ENCODE results near the gene ZNF791. TPM values are rescaled to one million over a fixed set of nuclear protein-coding genes. Genes with fewer than 3 reads are reported as not detected.
"Not testable (repeated sequence)": the region's sequence is repeated elsewhere in the genome, so short reads cannot be mapped to it uniquely, and the experiment has no call there.

Gene ZNF791
- total RNA-seq, 2 donors from 2014 or later: 21.7 to 22.6 TPM

- ATAC-seq: no peak
- intact Hi-C loops (cut with DNase I, micrococcal nuclease): no loop called here
- DNase-seq: no peak
Observed at GRCh38 chr19:12626958-12627357, 16.2 kb downstream of the ZNF791 start.

DNA sequence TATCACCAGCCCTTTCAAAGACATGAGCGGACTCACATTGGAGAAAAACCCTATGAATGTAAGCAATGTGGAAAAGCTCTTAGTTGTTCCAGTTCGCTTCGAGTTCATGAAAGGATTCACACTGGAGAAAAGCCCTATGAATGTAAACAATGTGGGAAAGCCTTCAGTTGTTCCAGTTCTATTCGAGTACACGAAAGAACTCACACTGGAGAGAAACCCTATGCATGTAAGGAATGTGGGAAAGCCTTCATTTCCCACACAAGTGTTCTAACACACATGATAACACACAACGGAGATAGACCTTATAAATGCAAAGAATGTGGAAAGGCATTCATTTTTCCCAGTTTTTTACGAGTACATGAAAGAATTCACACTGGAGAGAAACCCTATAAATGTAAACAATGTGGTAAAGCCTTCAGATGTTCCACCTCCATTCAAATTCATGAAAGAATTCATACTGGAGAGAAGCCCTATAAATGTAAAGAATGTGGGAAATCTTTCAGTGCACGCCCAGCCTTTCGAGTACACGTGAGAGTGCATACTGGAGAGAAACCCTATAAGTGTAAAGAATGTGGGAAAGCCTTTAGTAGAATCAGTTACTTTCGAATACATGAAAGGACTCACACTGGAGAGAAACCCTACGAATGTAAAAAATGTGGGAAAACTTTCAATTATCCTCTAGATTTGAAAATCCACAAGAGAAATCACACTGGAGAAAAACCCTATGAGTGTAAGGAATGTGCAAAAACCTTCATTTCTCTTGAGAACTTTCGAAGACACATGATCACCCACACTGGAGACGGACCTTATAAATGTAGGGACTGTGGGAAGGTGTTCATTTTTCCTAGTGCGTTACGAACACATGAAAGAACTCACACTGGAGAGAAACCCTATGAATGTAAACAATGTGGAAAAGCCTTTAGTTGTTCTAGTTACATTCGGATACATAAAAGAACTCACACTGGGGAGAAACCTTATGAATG is 17.6 kb downstream of the ZNF791 start:
- ATAC-seq (no peak), DNase-seq (no peak)
- intact Hi-C loops (cut with DNase I, micrococcal nuclease): no loop called here

DNA sequence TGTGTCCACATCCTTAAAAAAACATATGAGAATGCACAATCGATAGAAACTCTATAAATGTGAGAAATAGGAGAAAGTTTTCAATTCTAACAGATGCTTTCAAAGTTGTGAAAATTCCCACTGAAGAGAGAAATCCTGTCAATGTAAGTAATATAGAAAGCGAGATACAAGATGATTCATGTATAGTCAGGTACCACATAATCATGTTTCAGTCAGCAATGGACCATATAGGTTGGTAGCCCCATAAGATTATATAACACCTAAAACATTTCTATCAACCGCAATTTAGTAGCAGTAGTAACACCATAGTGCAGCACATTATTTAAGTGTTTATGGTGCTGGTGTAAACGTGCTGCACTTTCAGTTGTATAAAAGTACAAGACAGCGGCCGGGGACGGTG is 18.5 kb downstream of the ZNF791 start:
- ATAC-seq (no peak), DNase-seq (no peak)
- intact Hi-C loops (cut with DNase I, micrococcal nuclease): no loop called here

- intact Hi-C loops (cut with DNase I, micrococcal nuclease): no loop called here
- no peak for ATAC-seq
- DNase-seq: no peak
Observed at GRCh38 chr19:12636631-12637030, 25.9 kb downstream of the ZNF791 start.

GRCh38 chr19:12638611-12639182 is 28.0 kb downstream of the ZNF791 start:
- DNase-seq: no peak
- intact Hi-C loops (cut with DNase I, micrococcal nuclease): no loop called here
- ATAC-seq: no peak

- DNase-seq (peak; percentile 74 to 89), ATAC-seq (peak; percentile 94)
- intact Hi-C loops (cut with DNase I, micrococcal nuclease): no loop called here
Observed at GRCh38 chr19:12639901-12640613, 29.3 kb downstream of the ZNF791 start.

GRCh38 chr19:12641456-12641855 is 30.7 kb downstream of the ZNF791 start:
- intact Hi-C loops (cut with DNase I, micrococcal nuclease): no loop called here
- DNase-seq: no peak
- no peak for ATAC-seq

DNA sequence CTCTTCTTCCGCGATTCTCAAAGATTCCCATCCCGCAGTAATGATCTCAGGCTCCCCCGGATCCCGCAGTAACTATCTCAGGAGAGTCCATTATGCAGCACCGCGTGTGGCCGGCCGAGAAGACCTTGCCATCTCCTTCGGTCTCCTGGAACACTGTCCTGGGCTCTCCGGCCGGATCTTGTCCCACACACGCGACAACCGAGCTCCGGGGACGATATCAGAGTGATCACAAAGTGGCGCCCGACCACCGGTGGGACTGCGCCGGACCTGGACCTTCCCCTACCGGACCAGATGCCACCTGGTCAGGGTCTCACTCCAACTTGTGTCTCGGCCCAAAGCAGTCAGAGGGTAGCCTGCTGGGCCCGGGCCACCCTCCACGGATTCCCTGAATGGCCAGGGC is 31.8 kb downstream of the ZNF791 start:
- intact Hi-C loops (cut with DNase I, micrococcal nuclease): no loop called here
- no peak for DNase-seq
- ATAC-seq: no peak

DNA sequence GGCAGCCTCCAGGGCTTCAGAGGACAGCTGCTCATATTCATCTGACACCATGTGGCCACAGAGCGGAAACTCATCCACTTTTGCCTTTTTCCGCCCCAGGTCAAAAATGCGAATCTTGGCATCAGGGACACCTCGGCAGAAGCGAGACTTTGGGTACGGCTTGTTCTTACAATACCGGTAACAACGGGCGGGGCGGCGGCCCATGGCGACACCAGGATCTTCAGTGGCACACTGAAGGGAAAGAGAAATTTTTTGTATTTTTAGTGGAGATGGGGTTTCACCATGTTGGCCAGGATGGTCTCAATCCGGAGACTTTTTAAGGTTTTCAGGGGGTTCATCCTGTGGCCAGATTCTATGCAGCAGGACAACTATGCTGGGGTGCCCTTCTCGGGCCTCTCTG is 33.0 kb downstream of the ZNF791 start:
- DNase-seq; intact Hi-C loops (cut with DNase I, micrococcal nuclease); ATAC-seq: not testable (repeated sequence)

GRCh38 chr19:12646551-12646950 is 35.8 kb downstream of the ZNF791 start:
- ATAC-seq (no peak), DNase-seq (no peak)
- intact Hi-C loops (cut with DNase I, micrococcal nuclease): no loop called here

DNA sequence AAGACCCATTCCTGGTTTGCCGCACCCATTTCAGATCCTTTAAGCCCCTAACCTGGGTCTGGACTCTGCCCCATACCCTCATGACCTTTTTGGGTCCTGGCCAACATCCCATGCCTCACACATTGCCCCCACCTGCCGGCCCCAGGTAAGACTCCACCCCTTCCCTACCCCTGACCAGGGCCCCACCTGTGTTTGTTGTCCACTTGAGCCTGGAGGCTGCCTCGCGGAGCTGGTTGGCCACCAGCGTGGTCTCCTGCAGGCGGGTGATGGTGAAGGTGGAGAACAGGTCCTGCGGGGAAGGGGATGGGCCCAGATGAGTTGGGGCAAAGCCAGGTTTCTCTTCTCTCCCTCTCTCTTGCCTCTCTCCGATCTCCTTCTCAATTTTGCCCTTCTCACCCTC is 36.3 kb downstream of the ZNF791 start:
- DNase-seq (no peak), ATAC-seq (no peak)
- intact Hi-C loops (cut with DNase I, micrococcal nuclease): no loop called here

- ATAC-seq: peak; percentile 98
- DNase-seq: peak; percentile 79 to 84
- intact Hi-C loops (cut with DNase I, micrococcal nuclease): no loop called here
Observed at GRCh38 chr19:12647490-12648071, 36.9 kb downstream of the ZNF791 start.

DNA sequence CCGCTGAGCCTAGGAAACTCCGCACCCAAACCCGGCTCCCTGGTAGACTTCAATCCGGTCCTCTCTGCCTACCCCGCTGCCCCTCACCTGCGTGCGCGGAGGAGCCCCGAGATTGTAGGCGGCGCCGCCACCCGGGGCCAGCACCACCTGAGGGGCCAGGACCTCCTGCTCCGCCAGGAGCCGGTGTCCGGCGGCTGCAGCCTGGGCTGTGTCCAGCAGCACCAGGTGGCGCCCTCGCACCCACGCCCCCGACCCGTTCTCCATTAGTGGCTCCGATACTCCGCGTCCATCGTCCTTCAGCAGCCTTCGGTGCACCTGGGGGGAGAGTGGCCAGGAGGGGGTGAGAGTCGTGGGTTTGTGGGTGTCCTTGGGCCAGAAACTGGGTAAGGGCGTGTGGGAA is 37.4 kb downstream of the ZNF791 start:
- DNase-seq (no peak), ATAC-seq (peak; percentile 40)
- intact Hi-C loops (cut with DNase I, micrococcal nuclease): no loop called here

- no peak for ATAC-seq
- intact Hi-C loops (cut with DNase I, micrococcal nuclease): no loop called here
- no peak for DNase-seq
Observed at GRCh38 chr19:12649941-12650340, 39.2 kb downstream of the ZNF791 start.

DNA sequence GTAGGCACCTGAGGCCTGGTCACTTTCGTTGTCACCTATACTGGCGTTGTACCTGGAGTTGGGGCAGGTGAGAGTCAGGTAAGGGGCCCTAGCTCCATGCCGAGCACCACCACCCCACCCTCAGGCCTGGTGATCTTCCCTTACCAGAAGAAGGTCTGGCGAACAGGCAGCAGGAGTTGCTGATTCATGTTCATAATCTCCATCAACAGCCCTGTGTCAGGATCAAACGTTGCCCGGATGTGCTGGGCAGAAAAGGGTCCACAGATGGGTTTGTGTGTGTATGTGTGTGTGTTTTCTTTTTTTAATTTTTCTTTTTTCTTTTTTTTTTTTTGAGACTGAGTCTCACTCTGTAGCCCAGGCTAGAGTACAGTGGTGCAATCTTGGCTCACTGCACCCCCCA is 41.5 kb downstream of the ZNF791 start:
- intact Hi-C loops (cut with DNase I, micrococcal nuclease): no loop called here
- ATAC-seq (no peak), DNase-seq (no peak)

GRCh38 chr19:12655546-12655945 is 44.8 kb downstream of the ZNF791 start:
- intact Hi-C loops (cut with DNase I, micrococcal nuclease): no loop called here
- DNase-seq: no peak
- no peak for ATAC-seq

GRCh38 chr19:12656899-12657571 is 46.3 kb downstream of the ZNF791 start:
- intact Hi-C loops (cut with DNase I, micrococcal nuclease): no loop called here
- ATAC-seq (no peak), DNase-seq (no peak)

DNA sequence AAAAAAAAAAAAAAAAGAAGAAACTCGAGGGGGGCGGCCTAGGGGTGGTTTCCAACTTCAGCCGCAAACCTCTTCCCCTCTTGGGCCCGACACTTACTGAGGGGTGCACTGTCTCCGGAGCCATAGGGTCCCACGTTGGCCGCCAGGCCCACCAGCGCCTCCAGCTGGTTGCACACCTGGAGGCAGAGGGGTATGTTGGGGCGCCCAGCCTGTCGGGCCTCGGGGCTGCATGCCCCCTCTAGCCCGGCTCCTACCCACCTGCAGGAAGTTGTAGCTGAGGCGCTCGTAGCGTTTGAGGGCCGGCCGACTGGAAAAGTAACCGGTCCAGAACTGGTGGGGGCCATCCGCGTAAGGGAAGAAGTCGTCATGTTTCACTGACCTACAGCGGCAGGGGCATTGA is 47.2 kb downstream of the ZNF791 start:
- no peak for ATAC-seq
- intact Hi-C loops (cut with DNase I, micrococcal nuclease): no loop called here
- no peak for DNase-seq

DNA sequence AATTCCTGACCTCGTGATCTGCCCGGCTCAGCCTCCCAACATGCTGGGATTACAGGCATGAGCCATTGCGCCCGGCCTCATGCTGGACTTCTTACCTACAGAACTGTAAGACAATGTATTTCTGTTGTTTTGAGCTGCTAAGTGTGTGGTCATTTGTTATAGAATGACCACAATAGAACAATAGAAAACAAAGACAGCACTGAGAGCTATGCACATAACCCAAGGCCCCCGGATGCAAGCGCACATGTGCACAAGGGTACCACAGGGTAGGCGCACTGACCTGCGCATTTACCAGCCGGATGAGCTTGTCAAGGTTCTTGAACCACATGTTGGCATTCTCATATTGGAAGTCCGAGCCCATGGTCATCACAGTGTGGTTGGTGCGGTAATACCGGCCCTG is 50.3 kb downstream of the ZNF791 start:
- DNase-seq: no peak
- ATAC-seq: no peak
- intact Hi-C loops (cut with DNase I, micrococcal nuclease): no loop called here

Data from left colon (tissue), 2 donors.